ENCODE measurements around the gene MET.

DNA sequence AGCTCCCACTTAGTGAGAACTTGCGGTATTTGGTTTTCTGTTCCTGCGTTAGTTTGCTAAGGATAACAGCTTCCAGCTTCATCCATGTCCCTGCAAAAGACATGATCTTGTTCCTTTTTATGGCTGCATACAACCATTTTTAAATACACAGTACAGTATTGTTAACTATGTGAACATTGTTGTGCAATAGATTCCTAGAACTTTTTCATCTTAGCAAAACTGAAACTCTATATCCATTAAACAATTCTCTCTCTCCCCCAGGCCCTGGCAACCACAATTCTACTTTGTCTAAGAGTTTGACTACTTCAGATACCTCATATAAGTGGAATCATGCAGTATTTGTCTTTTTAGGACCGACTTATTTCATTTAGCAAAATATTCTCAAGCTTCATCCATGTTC lies 118.0 kb downstream of the MET start:
- no peak for TF ChIP-seq HDAC2 (IDR thresholded peaks at IDR 0.05)
- TF ChIP-seq, protein P1, sequence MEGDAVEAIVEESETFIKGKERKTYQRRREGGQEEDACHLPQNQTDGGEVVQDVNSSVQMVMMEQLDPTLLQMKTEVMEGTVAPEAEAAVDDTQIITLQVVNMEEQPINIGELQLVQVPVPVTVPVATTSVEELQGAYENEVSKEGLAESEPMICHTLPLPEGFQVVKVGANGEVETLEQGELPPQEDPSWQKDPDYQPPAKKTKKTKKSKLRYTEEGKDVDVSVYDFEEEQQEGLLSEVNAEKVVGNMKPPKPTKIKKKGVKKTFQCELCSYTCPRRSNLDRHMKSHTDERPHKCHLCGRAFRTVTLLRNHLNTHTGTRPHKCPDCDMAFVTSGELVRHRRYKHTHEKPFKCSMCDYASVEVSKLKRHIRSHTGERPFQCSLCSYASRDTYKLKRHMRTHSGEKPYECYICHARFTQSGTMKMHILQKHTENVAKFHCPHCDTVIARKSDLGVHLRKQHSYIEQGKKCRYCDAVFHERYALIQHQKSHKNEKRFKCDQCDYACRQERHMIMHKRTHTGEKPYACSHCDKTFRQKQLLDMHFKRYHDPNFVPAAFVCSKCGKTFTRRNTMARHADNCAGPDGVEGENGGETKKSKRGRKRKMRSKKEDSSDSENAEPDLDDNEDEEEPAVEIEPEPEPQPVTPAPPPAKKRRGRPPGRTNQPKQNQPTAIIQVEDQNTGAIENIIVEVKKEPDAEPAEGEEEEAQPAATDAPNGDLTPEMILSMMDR (IDR thresholded peaks at IDR 0.05) = no peak
- TF ChIP-seq EP300 (IDR thresholded peaks at IDR 0.05) = no peak
- no peak for TF ChIP-seq HOXB5 (CRISPR knock-in tag; IDR thresholded peaks at IDR 0.05)
- no peak for TF ChIP-seq ATOH8 (CRISPR knock-in tag; IDR thresholded peaks at IDR 0.05; ENCODE audit: low read depth)
- no peak for TF ChIP-seq FOSL2 (IDR thresholded peaks at IDR 0.05)
- no peak for TF ChIP-seq FOSL2 (CRISPR knock-in tag; IDR thresholded peaks at IDR 0.05)
- TF ChIP-seq RNF2 (IDR thresholded peaks at IDR 0.05; ENCODE audit: borderline replicate concordance, low read depth) = no peak
- no peak for TF ChIP-seq REST (IDR thresholded peaks at IDR 0.05)
- no peak for TF ChIP-seq CBX8 (IDR thresholded peaks at IDR 0.05)
- TF ChIP-seq TP53 (CRISPR knock-in tag; IDR thresholded peaks at IDR 0.05) = no peak
- TF ChIP-seq CEBPB (IDR thresholded peaks at IDR 0.05) = no peak
- no peak for TF ChIP-seq NR3C1 (IDR thresholded peaks at IDR 0.05)

Data from A549 (cell line).